Measurements from ENCODE around the gene NYAP1. TPM values are rescaled to one million over a fixed set of nuclear protein-coding genes. Genes with fewer than 3 reads are reported as not detected.

NYAP1 gene
- polyA plus RNA-seq, 1 donor (not counting 4 experiments of a cell fraction or from before 2014, with no cell fraction given) = 0.16 TPM

DNA sequence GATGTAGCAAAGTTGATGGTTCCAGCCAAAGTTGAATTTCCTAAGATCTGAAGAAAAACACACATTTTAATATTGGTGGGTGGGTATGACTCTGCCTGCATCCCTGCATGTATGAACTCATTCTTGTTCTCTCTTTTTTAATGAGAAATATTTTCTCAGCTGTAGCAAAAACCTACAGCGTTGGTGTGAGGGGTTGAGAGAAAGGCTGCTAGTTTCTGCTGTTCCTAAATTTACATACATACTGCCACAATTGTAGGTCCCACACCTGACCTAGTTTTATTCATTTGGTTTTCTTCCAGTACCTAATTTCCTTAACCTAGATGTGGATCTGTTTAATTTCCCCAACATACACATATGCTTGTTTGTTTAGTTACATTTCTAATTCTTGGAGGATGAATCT is 59.9 kb downstream of the NYAP1 start:
- no peak overlapping the region for H3K9ac ChIP-seq (ENCODE audit: control insufficient read depth, extremely low read depth, insufficient read depth, low read length)
- no peaks in the 10 kb centered on the region for H3K27me3 ChIP-seq (ENCODE audit: control insufficient read depth, extremely low read depth, insufficient read depth, low read length)
- H3K27ac ChIP-seq (ENCODE audit: control insufficient read depth, insufficient read depth, low read length) = no peak overlapping the region
- H2AFZ ChIP-seq (ENCODE audit: control insufficient read depth, low read length) = no peak overlapping the region
- no peaks in the 10 kb centered on the region for H3K79me2 ChIP-seq (ENCODE audit: control insufficient read depth, insufficient read depth, low read length)
- no peaks in the 10 kb centered on the region for H4K20me1 ChIP-seq (ENCODE audit: control insufficient read depth, extremely low read depth, insufficient read depth, low read length)
- peaks cover 23% of the 10 kb centered on the region for H3K4me1 ChIP-seq (ENCODE audit: control insufficient read depth, extremely low read depth, insufficient read depth, low read length)
- no peaks in the 10 kb centered on the region for H3K9me3 ChIP-seq (ENCODE audit: control insufficient read depth, low read depth, low read length)
- DNase-seq (ENCODE audit: low read depth, low spot score) = no peak
- no peak overlapping the region for H3K4me2 ChIP-seq (ENCODE audit: control insufficient read depth, extremely low read depth, insufficient read depth, low read depth, low read length)
- no peak for FAIRE-seq
- H3K9me1 ChIP-seq (ENCODE audit: control insufficient read depth, extremely low read depth, insufficient read depth, low read length) = no peaks in the 10 kb centered on the region
- dilution Hi-C loops (cut with MboI; ENCODE audit: extremely low pct_ligation_motif_present, low sequenced_read_pairs) = no loop called here
- no peak overlapping the region for H3K4me3 ChIP-seq (ENCODE audit: control insufficient read depth in 2 of 3, extremely low read depth in 1 of 3, insufficient read depth in 2 of 3, low read depth in 1 of 3, low read length in 3 of 3)
- H3K36me3 ChIP-seq (ENCODE audit: control insufficient read depth in 2 of 2, extremely low read depth in 1 of 2, insufficient read depth in 2 of 2, low read length in 2 of 2) = peaks cover 0 to 3% of the 10 kb centered on the region in 2 experiments
- TF ChIP-seq EZH2 (IDR thresholded peaks at IDR 0.05; ENCODE audit: low read length) (no peak), CTCF (optimal IDR thresholded peaks at IDR 0.05 in 1 of 3, IDR thresholded peaks at IDR 0.05 in 1 of 3, conservative IDR thresholded peaks at IDR 0.05 in 1 of 3; ENCODE audit: extremely low read depth in 1 of 3, insufficient read depth in 2 of 3, low read length in 3 of 3) (no peak)

DNA sequence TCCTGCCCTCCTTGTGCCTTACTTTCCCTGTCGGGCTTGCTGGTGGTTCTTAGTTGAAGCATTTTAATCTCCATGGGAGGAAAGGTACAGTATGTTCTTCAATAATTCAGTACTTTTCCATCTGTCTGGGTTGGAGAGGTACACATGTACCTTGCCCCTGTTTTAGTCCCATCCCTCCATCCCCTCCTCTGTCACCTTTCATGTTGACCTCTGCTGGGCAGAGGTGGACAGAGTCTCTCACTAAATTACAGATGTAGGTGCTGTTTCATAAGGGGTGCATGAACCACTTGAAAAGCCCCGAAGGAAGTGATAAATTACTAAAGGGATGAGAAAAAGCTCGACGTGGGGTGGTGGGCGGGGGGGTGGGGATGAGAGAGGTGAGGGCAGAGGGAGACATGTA is 60.7 kb downstream of the NYAP1 start:
- Histone ChIP-seq H3K4me3 (ENCODE audit: control insufficient read depth in 2 of 3, extremely low read depth in 1 of 3, insufficient read depth in 2 of 3, low read depth in 1 of 3, low read length in 3 of 3) (no peak overlapping the region), H3K4me1 (ENCODE audit: control insufficient read depth, extremely low read depth, insufficient read depth, low read length) (peaks cover 23% of the 10 kb centered on the region), H3K27me3 (ENCODE audit: control insufficient read depth, extremely low read depth, insufficient read depth, low read length) (no peaks in the 10 kb centered on the region), H3K36me3 (ENCODE audit: control insufficient read depth in 2 of 2, extremely low read depth in 1 of 2, insufficient read depth in 2 of 2, low read length in 2 of 2) (peaks cover 0 to 3% of the 10 kb centered on the region in 2 experiments), H3K27ac (ENCODE audit: control insufficient read depth, insufficient read depth, low read length) (no peak overlapping the region), H3K9me3 (ENCODE audit: control insufficient read depth, low read depth, low read length) (no peaks in the 10 kb centered on the region), H3K79me2 (ENCODE audit: control insufficient read depth, insufficient read depth, low read length) (no peaks in the 10 kb centered on the region), H4K20me1 (ENCODE audit: control insufficient read depth, extremely low read depth, insufficient read depth, low read length) (no peaks in the 10 kb centered on the region), H2AFZ (ENCODE audit: control insufficient read depth, low read length) (no peak overlapping the region), H3K4me2 (ENCODE audit: control insufficient read depth, extremely low read depth, insufficient read depth, low read depth, low read length) (peak overlapping the region; percentile 91), H3K9ac (ENCODE audit: control insufficient read depth, extremely low read depth, insufficient read depth, low read length) (no peak overlapping the region), H3K9me1 (ENCODE audit: control insufficient read depth, extremely low read depth, insufficient read depth, low read length) (no peaks in the 10 kb centered on the region)
- TF ChIP-seq EZH2 (IDR thresholded peaks at IDR 0.05; ENCODE audit: low read length) = no peak
- no peak for TF ChIP-seq CTCF (optimal IDR thresholded peaks at IDR 0.05 in 1 of 3, IDR thresholded peaks at IDR 0.05 in 1 of 3, conservative IDR thresholded peaks at IDR 0.05 in 1 of 3; ENCODE audit: extremely low read depth in 1 of 3, insufficient read depth in 2 of 3, low read length in 3 of 3)
- no peak for DNase-seq (ENCODE audit: low read depth, low spot score)
- dilution Hi-C loops (cut with MboI; ENCODE audit: extremely low pct_ligation_motif_present, low sequenced_read_pairs) = no loop called here
- FAIRE-seq = no peak

Small RNAs within 50 kb of the gene (small RNA-seq; reads per million reads assigned to genes)
- gene RN7SL416P (ENCODE audit: insufficient read length in 3 of 3, low read depth in 3 of 3, low replicate concordance in 1 of 3) = 0 reads per million in 3 experiments

Other genes starting within 250 kb of the NYAP1 start
- not detected in 3 replicates for gene SPDYE3, start 176.2 kb upstream of the NYAP1 start, polyA plus RNA-seq
- gene PILRB, start 125.8 kb upstream of the NYAP1 start, polyA plus RNA-seq = 16.5 to 31.4 TPM (median 23.1 TPM) in 3 replicates
- gene PILRA, start 110.4 kb upstream of the NYAP1 start, polyA plus RNA-seq = 0.17 to 0.59 TPM (median 0.33 TPM) in 3 replicates
- 1.4 to 2.0 TPM (median 1.7 TPM) in 3 replicates for gene ZCWPW1, start 55.2 kb upstream of the NYAP1 start, polyA plus RNA-seq
- 10.6 to 14.7 TPM (median 10.8 TPM) in 3 replicates for gene MEPCE, start 54.1 kb upstream of the NYAP1 start, polyA plus RNA-seq
- gene PPP1R35, start 47.4 kb upstream of the NYAP1 start, polyA plus RNA-seq = 12.2 to 15.3 TPM (median 13.3 TPM) in 3 replicates
- 0.24 to 0.54 TPM (median 0.37 TPM) in 3 replicates for gene SPACDR, start 19.7 kb upstream of the NYAP1 start, polyA plus RNA-seq
- 8.4 to 16.6 TPM (median 9.1 TPM) in 3 replicates for gene TSC22D4, start 4.7 kb upstream of the NYAP1 start, polyA plus RNA-seq
- gene AGFG2, start 55.3 kb downstream of the NYAP1 start, polyA plus RNA-seq = 3.1 to 4.1 TPM (median 3.4 TPM) in 3 replicates
- 0.16 to 0.21 TPM in 2 of 3 replicates, not detected in the other for gene SAP25, start 90.0 kb downstream of the NYAP1 start, polyA plus RNA-seq
- 4.9 to 8.1 TPM (median 7.3 TPM) in 3 replicates for gene LRCH4, start 102.2 kb downstream of the NYAP1 start, polyA plus RNA-seq
- 0.19 to 0.34 TPM (median 0.22 TPM) in 3 replicates for gene FBXO24, start 102.4 kb downstream of the NYAP1 start, polyA plus RNA-seq
- 0.63 to 1.3 TPM (median 0.80 TPM) in 3 replicates for gene PCOLCE, start 118.4 kb downstream of the NYAP1 start, polyA plus RNA-seq
- 4.1 to 17.0 TPM (median 5.5 TPM) in 3 replicates for gene MOSPD3, start 128.6 kb downstream of the NYAP1 start, polyA plus RNA-seq
- gene TFR2, start 157.6 kb downstream of the NYAP1 start, polyA plus RNA-seq = 0.07 to 0.21 TPM (median 0.12 TPM) in 3 replicates
- gene ACTL6B, start 172.5 kb downstream of the NYAP1 start, polyA plus RNA-seq = not detected in 3 replicates
- gene GNB2, start 189.8 kb downstream of the NYAP1 start, polyA plus RNA-seq = 87.2 to 216 TPM (median 126 TPM) in 3 replicates
- gene GIGYF1, start 210.3 kb downstream of the NYAP1 start, polyA plus RNA-seq = 3.2 to 4.8 TPM (median 4.0 TPM) in 3 replicates
- 37.8 to 50.3 TPM (median 44.6 TPM) in 3 replicates for gene POP7, start 222.2 kb downstream of the NYAP1 start, polyA plus RNA-seq
- gene EPO, start 236.5 kb downstream of the NYAP1 start, polyA plus RNA-seq = 0.35 to 0.86 TPM (median 0.41 TPM) in 3 replicates
- gene ZAN, start 249.7 kb downstream of the NYAP1 start, polyA plus RNA-seq = 0.09 to 0.36 TPM (median 0.14 TPM) in 3 replicates